HG02870 (cell line): ENCODE data around the gene MCUB.
"Not testable (repeated sequence)": the region's sequence is repeated elsewhere in the genome, so short reads cannot be mapped to it uniquely, and the experiment has no call there.

Experiments used
- ATAC-seq: cut with Tn5 transposase; IDR thresholded peaks from one replicate; pipeline ENCODE4 v1.9.1; 2021; ENCODE audit warnings: mild to moderate bottlenecking, moderate library complexity; ENCODE audit not compliant: unreplicated experiment

The MCUB gene

GRCh38 chr4:109559983-109560686, at the start of gene MCUB:
MCUB (plus strand) TSS chr4:109560246; CDS start chr4:109560338, 92 bp downstream.
- peak; percentile 85 for ATAC-seq

GRCh38 chr4:109510687-109511086, 49.4 kb upstream of the MCUB start:
- no peak for ATAC-seq

GRCh38 chr4:109511414-109511813, 48.6 kb upstream of the MCUB start:
- ATAC-seq: no peak

GRCh38 chr4:109513368-109513767, 46.7 kb upstream of the MCUB start:
- ATAC-seq: not testable (repeated sequence)

- no peak for ATAC-seq
Measured at GRCh38 chr4:109532182-109532581, 27.9 kb upstream of the MCUB start.

GRCh38 chr4:109545401-109545800, 14.6 kb upstream of the MCUB start:
- no peak for ATAC-seq

- ATAC-seq: no peak
Measured at GRCh38 chr4:109547394-109547793, 12.7 kb upstream of the MCUB start.

- no peak for ATAC-seq
Measured at GRCh38 chr4:109548655-109549054, 11.4 kb upstream of the MCUB start.

- no peak for ATAC-seq
Measured at GRCh38 chr4:109552237-109552636, 7.8 kb upstream of the MCUB start.

- ATAC-seq: no peak
Measured at GRCh38 chr4:109553130-109553529, 6.9 kb upstream of the MCUB start.

- ATAC-seq: no peak
Measured at GRCh38 chr4:109554971-109555370, 5.1 kb upstream of the MCUB start.

GRCh38 chr4:109557433-109557832, 2.6 kb upstream of the MCUB start:
- ATAC-seq: no peak

GRCh38 chr4:109558095-109558494, 2.0 kb upstream of the MCUB start:
- ATAC-seq: not testable (repeated sequence)

GRCh38 chr4:109559625-109559982, 442 bp upstream of the MCUB start:
- ATAC-seq: peak; percentile 16

GRCh38 chr4:109560687-109561461, 828 bp downstream of the MCUB start:
- peak; percentile 61 for ATAC-seq

- ATAC-seq: no peak
Measured at GRCh38 chr4:109562457-109563239, 2.6 kb downstream of the MCUB start.

GRCh38 chr4:109571494-109571893, 11.4 kb downstream of the MCUB start:
- ATAC-seq: no peak

GRCh38 chr4:109572154-109572553, 12.1 kb downstream of the MCUB start:
- no peak for ATAC-seq

GRCh38 chr4:109574443-109574850, 14.4 kb downstream of the MCUB start:
- ATAC-seq: no peak

GRCh38 chr4:109574931-109575804, 15.1 kb downstream of the MCUB start:
- no peak for ATAC-seq

- no peak for ATAC-seq
Measured at GRCh38 chr4:109576462-109576861, 16.4 kb downstream of the MCUB start.
